Neural cell (in vitro differentiated cells): ENCODE data around the gene SALL3.

Experiments used
- EP300 ChIP-seq: fragments of 450-650 bp; conservative IDR thresholded peaks from 2 replicates; pipeline ENCODE4 v1.6.1; 2014; ENCODE audit warnings: antibody characterized with exemption, mild to moderate bottlenecking, moderate library complexity; ENCODE audit not compliant: poor library complexity, severe bottlenecking
- EZH2 ChIP-seq: fragments of 200-600, 300-800 bp; shearing (Covaris generic), sonication (generic); IDR thresholded peaks from 2 replicates; pipeline ENCODE4 v1.6.1; 2014; ENCODE audit warnings: antibody characterized with exemption, low read length, borderline replicate concordance, mild to moderate bottlenecking; ENCODE audit not compliant: insufficient read depth, poor library complexity, severe bottlenecking

DNA sequence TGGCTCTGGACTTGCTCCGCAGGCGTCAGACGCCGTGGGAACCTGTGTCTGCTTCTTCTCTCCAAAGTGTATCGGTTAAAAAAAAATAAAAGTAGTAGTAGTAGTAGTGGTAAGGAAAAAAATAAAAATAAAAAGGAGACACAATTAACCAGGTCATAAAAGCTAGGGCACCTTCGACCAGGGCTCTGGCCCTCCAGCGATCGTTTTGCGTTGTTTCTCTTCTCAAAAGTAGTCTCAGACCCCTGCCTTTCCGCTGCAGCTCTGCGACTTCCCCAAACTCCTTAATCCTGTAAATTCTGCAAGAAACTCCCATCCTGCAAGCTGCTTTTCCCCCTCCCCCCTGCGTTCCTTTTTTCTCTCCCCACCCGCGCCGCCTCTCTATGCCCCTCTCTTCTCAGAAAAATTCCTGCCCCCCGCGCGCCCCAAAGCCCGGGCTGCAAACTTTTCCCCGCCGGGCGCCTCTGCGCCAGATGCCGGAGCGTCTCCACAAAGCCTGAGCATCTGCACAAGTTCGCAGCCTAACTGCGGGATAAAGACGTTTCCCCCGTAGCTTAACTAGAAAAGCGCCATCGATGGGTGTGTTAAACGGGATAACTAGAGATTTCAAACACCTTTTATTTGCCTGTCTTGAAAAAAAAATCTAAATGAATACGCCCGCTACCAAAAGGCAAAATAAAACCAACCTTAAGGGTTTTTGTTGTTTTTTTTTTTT, 1.8 kb upstream of the SALL3 start:
- TF ChIP-seq EP300 (no peak), EZH2 (peak; percentile 89)
